Activated T-cell treated with anti-CD3 and anti-CD28 coated beads for 4 hours (primary cell): ENCODE measurements around the gene CDH4.

Source experiments
- DNase-seq: peaks from one replicate; pipeline ENCODE4 v3.0.0-alpha.2; 2020

Gene CDH4

GRCh38 chr20:61746781-61747180 is 494.7 kb downstream of the CDH4 start:
- no peak for DNase-seq

DNA sequence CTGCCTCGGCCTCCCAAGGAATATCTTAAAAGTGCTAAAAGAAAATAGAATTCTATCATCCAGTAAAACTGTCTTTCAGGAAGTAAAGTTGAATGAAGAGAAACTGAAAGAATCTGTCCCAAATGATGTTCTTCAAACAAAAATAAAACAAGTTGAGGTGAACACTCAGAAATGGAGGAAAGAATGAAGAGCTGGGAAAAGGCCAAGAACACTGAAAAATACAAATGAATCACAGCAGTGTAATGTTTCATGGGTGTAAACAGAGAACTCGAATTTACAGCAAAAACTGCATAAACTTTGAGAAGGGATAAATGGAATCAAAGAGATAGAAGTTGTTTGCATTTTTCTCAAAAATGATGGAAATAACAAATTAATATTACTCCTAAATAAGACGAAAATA is 496.3 kb downstream of the CDH4 start:
- DNase-seq = no peak

DNA sequence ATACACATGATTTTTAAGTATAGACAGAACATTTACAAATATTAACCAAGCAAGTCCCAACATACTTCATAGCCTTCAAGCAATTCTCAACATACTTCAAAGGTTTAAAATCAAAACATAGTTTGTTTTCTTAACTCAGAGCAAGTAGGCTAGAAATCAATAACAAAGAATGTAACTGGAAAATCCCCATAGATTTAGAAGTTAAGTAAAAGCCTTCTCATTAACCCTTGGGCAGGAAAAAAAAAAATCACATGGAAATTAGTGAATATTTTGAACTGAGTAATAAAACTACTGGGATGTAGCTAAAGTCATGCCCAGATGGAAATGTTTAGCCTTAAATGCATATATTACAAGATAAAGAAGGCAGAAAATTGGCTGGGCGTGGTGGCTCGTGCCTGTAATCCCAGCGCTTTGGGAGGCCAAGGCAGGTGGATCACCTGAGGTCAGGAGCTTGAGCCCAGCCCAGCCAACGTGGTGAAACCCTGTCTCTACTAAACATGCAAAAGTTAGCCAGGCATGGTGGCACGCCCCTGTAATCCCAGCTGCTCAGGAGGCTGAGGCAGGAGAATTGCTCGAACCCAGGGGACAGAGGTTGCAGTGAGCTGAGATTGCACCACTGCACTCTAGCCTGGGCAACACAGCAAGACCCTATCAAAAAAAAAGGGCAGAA is 497.5 kb downstream of the CDH4 start:
- DNase-seq = no peak

DNA sequence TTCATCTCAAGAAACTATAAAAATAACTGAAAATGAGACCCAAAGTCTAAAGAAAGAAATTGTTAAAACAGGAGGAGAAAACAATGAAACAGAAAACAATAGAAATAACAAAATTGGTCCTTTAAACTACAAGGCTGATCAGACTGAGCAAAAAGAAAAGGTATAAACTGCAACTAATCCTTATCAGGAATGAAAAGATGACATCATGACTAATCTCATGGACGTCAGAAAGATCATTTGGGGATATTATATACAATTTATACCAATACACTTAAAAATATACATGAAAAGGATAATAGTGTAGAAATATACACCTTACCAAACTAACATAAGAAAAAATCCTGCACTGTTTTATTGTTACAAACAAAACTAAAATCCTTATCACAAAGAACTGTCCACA is 498.0 kb downstream of the CDH4 start:
- no peak for DNase-seq

- no peak for DNase-seq
These were observed 500.5 kb downstream of the CDH4 start for GRCh38 chr20:61752576-61752975.

GRCh38 chr20:61753316-61753942 is 501.4 kb downstream of the CDH4 start:
- no peak for DNase-seq

DNA sequence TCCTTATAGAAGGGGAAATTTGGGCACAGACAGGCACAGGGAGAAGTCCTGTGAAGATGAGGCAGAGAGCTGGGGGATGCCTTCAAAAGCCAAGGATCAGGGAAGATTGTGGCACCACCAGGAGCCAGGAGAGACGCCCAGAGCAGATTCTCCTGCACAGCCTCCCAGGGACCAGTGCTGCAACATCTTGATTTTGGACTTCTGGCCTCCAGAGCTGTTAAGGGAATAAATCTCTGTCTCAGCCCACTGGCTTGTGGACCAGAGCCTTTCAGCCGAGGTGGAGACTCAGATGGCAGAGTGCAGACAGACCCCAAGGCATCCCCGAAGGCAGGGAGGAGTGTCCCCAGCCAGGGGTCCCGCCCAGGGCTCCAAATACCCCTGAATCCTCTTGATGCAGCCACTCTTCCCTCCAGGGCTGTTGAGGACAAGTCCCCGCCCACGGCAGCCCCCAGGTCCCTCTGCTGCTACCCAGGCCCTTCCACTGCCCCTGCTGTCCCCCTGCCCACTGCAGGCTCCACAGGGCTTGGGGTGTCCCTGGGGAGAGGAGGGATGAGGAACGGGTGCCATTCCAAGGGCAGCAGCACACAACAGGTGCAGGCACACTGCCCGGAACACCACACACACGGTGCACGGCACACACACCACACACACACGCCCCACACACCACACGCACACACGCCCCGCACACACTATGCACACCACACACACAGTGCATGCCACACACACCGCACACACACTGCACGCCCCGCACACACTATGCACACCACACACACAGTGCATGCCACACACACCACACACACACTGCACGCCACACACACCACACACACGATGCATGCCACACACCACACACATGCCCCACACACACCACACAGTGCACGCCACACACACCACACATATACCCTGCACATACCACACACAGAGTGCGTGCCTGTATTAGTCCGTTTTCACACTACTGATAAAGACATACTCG is 502.2 kb downstream of the CDH4 start:
- DNase-seq = no peak

GRCh38 chr20:61754976-61755778 is 503.1 kb downstream of the CDH4 start:
- no peak for DNase-seq

GRCh38 chr20:61755971-61756845 is 504.1 kb downstream of the CDH4 start:
- DNase-seq = no peak

DNA sequence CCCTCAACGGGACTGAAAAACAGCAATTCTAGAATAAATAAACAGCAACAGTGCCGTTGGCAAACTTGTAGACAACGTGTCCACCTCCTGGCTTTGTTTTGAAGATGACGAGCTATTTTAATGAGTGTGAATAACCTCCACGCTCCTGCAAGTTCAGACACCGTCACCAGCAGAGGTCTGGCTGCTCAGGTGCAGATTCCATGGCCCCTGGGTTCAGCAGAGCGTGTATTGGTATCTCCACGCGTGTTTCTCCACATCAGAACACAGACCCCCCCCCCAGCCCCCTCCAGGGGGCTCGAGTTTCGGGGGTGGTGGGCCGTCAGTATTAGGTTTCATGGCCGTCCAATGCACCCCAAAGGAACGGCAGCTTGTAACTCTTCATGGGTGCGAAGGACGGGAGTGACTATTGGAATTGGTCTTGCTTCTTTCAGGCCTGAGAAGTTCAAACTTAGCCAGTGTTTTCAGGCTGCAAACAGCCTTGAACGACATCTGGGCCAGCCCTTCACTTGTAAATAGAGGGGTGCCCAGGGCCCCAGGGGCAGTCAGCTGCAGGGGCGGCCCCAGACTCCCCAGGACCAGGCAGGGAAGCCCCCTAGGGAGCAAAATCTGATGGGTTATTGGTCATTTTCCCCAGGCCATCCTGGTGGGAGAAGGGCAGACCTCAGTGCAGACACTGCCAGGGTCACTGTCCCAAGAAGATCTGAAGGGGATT is 505.1 kb downstream of the CDH4 start:
- DNase-seq = no peak

- DNase-seq = no peak
These were observed 505.9 kb downstream of the CDH4 start for GRCh38 chr20:61757678-61758563.

GRCh38 chr20:61758564-61759200 is 506.6 kb downstream of the CDH4 start:
- DNase-seq = no peak

DNA sequence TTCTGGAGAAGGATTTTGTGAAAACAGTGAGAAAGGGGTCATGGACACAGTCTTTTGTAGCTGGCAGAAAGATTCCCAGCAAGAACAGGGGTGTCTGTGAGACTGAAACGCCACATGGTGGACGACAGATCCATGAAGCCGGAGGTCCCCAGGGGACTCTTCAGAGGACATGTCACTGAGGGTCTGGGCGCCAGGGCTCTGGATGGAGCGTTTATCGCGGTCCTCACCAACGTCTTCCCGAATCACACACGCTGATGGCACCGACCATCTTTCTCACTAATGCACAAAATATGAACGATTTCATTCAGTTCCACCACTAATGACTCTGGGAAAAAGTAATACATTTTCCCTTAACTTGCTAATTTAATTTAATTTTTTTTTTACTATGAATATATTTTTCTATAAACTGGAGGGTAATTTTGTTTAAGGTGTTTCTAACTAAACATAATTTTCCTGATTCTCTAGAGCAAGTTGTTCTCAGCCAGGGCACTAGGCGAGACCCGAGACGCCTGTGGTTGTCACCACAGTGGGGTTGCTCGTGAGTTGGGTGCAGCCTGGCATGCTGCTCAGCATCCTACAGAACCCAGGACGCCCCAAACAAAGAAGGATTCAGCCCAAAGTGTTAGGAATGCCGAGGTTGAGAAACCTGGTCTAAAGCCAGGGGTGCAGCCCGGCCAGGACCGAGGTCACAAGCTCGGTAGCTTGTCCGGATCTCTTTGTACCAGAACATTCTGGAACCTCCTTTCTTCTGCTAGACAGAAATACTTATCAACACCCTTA is 507.4 kb downstream of the CDH4 start:
- DNase-seq = no peak

DNA sequence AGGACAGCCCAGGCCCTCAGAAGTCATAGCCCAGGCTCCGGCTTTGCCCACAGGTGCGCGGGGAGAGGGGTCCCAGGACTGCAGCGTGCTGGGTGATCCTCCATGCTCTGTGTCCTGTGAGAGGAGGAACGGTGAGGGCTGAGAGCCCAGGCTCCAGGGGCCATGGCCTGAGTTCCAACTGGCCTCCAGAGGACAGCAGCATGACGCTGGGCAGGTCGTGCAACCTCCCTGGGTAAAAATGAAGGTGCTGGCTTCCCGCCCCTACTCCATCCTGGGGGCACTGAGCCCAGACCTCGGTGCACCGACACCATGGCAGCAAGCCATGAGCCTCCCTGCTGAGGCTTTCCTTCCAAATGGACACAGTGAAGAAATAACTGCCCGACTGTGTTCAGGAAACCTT is 508.3 kb downstream of the CDH4 start:
- DNase-seq = no peak

GRCh38 chr20:61760731-61761130 is 508.7 kb downstream of the CDH4 start:
- DNase-seq = no peak

DNA sequence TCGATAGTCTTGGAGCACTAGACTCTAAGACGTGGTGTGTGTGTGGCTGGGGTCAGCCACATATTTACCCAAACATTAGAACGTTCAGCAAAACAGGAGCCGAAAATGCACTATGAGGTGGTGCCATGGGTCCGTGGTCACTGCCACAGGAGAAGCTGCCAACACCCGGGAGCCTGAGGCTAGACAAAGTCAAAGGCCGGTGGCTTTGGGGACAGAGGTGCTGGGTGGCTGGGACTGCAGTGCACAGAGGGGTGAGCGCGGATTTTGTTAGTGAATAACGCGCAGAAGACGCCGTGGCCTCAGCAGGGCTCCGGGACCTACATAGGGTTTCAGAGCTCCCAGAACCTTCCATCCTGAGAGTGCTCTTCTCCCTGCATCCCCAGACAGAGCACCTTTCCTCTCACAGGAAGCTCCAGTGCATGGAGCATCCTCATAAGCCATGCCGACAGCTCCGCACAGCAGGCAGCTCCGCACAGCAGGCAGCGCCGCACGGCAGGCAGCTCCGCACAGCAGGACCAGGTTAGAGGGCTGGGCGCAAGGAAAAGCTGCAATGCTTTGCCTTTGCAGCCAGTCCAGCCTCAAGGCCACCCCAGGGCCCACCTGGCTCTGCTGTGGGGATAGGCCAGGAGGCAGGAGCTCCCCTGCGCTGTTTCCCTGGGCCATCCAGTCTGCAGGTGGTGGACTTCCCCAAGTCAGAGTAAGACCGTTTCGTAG is 509.5 kb downstream of the CDH4 start:
- DNase-seq = no peak

DNA sequence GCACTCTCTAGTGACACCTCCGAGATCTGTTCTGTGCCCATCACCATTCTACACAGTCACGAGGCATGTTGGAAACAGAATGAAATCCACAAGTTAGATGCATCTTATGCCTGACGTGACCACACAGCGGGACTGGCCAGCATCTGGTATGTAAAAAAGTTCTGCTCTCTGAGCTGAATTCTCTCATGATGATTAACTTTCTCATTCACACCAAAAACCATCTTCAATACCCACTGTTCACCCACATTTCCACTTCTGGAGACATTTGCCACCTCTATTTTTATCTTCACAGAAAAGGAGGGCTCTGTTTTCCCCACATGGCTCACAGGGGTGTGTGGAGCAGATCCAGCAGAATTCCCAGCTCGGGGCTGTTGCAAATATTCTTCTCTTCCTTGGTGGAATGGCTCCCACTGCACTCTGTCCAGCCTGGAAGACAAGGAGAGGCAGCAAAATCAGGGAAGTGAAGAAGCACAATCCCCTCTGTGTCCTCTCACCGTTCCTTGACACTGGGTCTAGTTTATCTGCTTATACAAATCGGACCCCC is 510.2 kb downstream of the CDH4 start:
- no peak for DNase-seq
